DLD1 (cell line): Measurements from ENCODE around the gene TRHDE.

Experiments used
- in situ Hi-C: cut with HindIII; loops from 2 replicates; pipeline ENCODE4 v1.10.0; 2017; ENCODE audit warnings: low sequenced_read_pairs

TRHDE gene, protein sequence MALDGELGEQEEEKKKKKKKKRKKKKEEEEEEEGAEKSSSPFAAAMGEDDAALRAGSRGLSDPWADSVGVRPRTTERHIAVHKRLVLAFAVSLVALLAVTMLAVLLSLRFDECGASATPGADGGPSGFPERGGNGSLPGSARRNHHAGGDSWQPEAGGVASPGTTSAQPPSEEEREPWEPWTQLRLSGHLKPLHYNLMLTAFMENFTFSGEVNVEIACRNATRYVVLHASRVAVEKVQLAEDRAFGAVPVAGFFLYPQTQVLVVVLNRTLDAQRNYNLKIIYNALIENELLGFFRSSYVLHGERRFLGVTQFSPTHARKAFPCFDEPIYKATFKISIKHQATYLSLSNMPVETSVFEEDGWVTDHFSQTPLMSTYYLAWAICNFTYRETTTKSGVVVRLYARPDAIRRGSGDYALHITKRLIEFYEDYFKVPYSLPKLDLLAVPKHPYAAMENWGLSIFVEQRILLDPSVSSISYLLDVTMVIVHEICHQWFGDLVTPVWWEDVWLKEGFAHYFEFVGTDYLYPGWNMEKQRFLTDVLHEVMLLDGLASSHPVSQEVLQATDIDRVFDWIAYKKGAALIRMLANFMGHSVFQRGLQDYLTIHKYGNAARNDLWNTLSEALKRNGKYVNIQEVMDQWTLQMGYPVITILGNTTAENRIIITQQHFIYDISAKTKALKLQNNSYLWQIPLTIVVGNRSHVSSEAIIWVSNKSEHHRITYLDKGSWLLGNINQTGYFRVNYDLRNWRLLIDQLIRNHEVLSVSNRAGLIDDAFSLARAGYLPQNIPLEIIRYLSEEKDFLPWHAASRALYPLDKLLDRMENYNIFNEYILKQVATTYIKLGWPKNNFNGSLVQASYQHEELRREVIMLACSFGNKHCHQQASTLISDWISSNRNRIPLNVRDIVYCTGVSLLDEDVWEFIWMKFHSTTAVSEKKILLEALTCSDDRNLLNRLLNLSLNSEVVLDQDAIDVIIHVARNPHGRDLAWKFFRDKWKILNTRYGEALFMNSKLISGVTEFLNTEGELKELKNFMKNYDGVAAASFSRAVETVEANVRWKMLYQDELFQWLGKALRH

DNA sequence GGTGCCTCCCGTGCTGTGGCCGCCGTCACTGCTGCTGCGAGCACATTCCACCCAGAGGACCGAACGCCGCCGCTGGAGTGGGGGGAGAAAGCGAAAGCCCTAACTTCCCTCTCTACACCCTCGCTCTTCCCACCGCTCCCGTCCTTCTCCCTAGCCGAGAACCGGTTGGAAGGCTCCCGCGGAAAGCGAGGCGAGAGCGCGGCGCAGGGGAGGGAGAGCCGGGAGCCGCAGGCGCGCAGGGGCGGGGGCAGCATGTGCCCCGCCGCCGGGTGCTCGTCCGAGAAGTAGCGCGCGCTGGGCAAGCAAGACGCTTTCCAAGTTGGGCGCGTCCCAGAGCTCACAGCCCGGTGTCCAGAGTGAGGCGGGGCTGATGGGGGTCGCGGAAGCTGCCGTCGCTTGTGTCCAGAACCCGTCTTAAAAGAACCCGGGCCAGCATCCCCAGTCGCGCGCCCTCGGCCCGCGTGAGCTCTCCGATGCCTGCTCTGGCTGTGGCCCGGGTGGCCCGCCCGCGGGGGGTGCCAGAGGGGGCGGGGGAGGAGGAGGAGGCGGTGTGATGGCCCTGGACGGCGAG, at the start of gene TRHDE:
Gene TRHDE, plus strand, starts transcription at position 280 of the 571 bp plus-strand sequence. Its CDS starts 274 bp downstream, at position 554.
- in situ Hi-C loops, result no loop called here

GRCh38 chr12:72226510-72226909, 45.7 kb upstream of the TRHDE start:
- in situ Hi-C loops, result no loop called here

DNA sequence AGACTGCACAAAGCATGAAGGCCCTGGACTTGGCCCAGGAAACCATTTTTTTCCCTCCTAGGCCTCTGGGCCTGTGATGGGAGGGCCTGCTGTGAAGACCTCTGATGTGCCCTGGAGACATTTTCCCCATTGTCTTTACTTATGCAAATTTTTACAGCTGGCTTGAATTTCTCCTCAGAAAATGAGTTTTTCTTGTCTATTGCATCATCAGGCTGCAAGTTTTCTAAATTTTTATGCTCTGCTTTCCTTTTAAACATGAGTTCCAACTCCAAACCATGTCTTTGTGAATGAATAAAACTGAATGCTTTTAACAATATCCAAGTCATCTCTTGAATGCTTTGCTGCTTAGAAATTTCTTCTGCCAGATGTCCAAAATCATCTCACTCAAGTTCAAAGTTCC, 43.7 kb upstream of the TRHDE start:
- in situ Hi-C loops, result no loop called here

GRCh38 chr12:72230589-72230988, 41.6 kb upstream of the TRHDE start:
- in situ Hi-C loops, result no loop called here

DNA sequence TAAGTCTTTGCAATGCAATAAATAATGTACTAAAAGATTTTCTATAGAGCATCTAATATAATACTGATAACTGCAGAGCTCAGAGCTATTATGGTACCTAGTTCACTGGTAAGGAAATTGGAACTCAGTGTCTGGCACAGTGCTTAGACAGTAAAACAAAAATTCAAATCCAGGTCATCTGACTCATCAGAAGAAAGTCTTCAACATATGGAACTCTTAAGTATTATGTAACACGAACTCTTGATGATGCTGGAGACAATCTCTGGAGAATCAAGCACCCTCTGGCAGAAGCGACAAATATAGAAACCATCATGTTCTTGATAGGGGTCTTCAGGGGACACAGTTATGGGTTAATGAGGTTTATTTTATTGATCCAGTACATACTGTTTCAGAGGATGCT, 37.3 kb upstream of the TRHDE start:
- in situ Hi-C loops, result no loop called here

DNA sequence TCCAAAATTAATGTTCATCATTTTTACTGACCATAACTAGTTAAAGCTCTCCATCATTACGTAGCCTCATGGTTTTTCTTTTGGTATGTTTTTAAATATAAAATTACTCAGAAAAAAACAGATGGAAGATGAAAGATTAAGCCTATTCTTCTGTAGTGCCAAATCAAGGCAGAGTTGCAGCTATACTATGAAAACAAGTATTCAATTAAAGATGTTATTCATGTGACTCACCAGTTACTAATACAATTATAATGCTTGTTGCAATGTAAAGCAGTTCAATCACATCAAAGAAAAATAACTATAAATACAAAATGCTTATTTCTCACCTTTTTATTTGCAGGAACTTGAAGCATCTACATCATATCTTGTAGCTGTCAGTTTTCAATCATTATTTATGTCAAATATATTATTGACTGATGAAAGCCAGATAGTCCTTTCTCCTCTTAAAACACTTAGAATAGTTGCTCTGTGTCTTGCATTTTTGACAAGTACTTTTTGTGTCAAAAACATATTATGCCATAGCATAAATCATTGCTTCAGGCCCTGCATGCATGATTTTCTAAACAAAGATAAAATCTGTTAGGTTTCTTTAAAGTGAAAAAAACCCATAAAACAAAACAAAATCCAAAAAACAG, 36.0 kb upstream of the TRHDE start:
- in situ Hi-C loops, result no loop called here

DNA sequence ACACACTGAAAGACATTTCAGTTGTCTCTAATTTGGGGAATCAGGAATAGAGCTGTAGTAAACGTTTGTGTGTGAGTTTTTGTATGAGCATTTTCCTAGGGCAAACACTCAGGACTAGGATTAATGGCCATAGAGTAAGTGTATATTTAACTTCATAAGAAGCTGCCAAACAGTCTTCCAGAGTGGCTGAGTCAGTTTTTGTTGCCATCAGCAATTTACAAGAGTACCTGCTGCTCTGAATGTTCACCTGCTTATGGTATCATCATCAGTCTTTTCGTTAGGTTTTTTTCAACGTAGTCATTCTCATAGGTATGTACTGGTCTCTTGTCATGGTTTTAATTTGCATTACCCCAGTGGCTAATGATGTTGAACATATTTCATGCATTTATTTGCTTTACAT, 30.6 kb upstream of the TRHDE start:
- in situ Hi-C loops, result no loop called here

DNA sequence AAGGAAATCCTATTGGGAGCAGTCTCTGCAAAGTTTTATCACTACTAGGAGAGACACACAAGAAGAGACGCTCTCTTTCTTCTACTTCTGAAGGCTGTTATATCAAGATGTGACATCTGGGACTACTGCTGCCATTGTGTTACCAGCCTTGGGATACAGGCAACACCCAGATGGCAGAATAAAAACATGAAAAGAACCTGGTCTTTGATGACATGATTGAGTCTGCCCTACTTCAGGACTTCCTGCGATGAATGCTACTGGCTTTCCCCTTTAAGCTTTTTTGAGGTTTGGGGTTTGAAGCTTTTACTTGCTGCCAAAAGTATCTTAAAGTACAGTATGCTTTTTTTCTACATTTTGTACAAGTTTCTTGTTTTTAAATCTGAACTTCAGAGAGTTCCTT, 29.2 kb upstream of the TRHDE start:
- in situ Hi-C loops, result no loop called here

DNA sequence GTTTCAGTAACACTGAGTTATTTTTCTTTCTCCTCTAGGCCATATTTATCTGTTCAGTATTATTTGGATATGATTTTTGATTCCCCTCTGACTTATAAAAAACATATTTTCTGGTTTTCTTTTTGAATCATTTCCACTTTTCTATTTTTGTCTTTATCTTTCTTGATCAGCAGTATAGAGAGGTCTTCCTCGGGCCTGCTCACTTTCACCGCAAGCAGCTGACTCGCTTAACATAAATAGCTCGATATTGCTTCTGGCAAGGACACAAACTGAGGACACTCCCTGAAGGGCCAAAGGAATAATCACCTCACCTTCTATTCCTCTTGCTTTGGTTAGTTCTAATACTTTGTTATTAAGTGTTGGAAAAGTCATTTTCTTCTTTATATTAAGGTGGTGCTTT, 25.8 kb upstream of the TRHDE start:
- in situ Hi-C loops, result no loop called here

DNA sequence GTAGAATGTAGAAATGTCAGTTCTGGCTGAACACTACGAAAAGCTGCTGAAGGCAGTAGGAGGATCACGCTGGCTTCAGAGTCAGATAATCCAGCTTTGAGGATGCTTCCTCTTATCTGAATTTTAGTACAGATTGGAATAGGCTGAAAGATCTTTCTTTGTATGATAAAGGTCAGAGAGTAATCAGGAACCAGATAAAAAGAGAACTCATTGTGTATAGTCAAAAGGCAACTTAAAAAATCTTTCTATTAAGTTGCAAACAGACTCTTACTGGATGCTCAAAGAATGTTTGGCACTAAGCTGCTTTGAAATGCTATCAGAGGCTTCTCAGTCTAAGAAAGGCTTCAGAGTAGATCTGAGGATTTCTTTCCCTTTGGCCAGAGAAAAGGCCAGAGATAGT, 21.8 kb upstream of the TRHDE start:
- in situ Hi-C loops, result no loop called here

DNA sequence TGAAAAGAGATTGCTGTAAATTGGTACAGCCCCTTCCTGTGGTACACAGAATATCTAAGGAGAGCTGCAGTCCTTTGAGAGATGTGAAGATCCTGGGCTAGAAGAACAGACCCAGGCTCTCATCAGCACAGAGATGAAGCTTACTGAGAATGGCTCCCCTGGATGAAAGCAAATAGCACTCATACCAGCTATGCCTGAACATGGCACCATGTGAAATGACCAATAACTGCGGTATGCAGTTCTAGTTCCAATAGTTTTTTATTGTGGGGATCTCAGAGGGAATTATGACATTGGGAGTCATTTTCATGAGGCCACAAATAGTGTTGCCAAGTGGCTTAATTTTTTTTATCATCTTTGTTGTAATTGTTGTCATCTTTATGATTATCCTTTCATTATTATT, 15.4 kb upstream of the TRHDE start:
- in situ Hi-C loops, result no loop called here

- in situ Hi-C loops, result no loop called here
Measured at GRCh38 chr12:72261885-72262284, 10.3 kb upstream of the TRHDE start.

GRCh38 chr12:72264548-72265175, 7.5 kb upstream of the TRHDE start:
- in situ Hi-C loops, result no loop called here

DNA sequence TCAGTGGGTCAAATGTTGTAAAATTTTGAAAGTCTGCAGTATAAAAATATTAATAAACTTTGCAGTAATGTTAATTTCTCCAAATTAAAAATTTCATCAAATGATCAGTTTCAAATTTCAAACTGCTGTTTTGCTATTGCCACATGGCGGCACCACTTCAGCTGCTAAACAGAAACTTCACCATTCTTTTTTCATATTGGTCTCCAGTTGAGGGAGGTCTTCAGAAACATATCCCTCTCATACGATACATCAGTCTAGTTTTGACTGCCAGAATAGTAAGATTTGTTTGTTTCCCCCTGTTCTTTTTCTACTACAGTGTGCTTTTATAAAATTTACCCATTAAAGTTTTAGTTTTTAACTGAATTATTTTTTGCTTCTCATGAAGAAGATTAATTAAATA, 4.2 kb upstream of the TRHDE start:
- in situ Hi-C loops, result no loop called here

- in situ Hi-C loops, result no loop called here
Measured at GRCh38 chr12:72268386-72268785, 3.8 kb upstream of the TRHDE start.

DNA sequence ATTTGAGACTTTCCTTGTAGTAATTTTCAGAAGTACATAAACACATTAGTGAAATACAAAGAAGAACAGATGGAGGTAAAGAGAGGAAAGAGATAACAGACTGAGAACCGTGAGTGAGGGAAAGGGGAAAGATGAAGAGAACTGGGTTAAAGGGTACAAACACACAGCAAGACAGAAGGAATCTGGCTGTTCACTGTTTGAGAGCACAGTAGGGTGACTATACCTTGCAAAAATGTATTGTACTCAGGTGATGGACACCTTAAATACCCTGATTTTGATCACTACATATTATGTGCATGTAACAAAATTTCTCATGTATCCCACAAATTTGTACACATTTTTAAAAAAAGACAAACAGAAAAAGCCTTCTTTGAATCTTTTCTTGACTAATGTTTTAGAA, 2.7 kb upstream of the TRHDE start:
- in situ Hi-C loops, result no loop called here

- in situ Hi-C loops, result no loop called here
Measured at GRCh38 chr12:72270246-72270645, 1.9 kb upstream of the TRHDE start.

GRCh38 chr12:72270961-72271360, 1.2 kb upstream of the TRHDE start:
- in situ Hi-C loops, result no loop called here

DNA sequence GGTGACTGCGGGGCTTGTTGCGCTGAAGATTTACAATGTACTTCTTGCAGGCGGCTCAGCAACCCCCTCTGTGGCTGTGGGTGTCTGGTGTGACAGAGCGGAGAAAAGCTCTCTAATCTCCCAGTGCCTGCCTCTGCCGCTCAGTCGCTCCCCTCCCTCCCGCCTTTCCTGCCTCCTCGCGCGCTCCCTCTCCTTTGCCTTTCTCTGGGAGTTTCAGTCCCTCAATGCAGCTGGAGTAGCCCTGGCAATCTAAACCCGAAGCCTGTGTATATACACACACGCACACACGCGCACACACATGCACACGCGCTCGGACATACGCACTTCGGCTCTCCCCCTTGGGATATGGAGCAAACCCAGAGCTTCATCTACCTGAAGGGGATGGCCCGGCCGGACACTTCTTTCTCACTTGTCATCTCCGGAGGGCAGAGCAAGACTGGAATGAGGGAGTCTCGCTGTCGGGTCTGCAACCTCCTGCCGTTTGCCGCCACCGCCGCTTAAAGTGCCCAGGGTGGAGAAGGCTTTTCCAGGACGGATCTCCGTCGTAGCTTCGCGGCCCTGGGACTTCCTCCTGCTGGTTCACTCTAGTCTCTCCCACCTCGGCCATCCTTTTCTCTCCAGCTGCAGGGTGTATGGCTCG, 599 bp upstream of the TRHDE start:
- in situ Hi-C loops, result no loop called here
